Measurements from ENCODE around the gene TIGAR. TPM values are rescaled to one million over a fixed set of nuclear protein-coding genes. Genes with fewer than 3 reads are reported as not detected.

Gene TIGAR
- total and polyA plus RNA-seq, 2 of the 8 experiments (the other 6 are each of a cell fraction or from before 2014, with no cell fraction given) = 3.8 to 26.4 TPM

DNA sequence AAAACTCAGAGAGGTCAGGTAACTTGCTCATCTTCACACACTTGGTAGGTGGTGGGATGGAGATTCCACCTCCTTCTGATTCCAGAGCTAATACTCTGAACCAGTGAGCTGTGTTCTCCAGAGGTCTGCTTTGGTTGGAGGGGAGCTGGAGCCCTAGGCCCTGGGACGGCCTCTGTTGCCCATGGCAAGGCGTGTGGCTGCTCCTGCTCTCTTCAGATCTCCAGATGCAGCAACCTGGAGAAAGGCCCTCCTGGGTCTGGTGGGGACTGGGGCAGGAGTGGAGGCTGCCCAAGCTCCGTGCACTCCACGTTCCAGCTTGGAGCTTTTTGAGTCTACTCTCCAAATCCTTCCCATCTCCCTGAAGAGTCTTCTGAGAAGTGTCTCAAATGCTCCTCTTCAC is 36.7 kb upstream of the TIGAR start:
- Histone ChIP-seq H4K91ac (replicated peaks; ENCODE audit: insufficient read length, low read length) (no peak overlapping the region), H3K14ac (ENCODE audit: insufficient read length) (no peak overlapping the region), H2BK5ac (ENCODE audit: low read depth, low read length) (no peak overlapping the region), H2BK15ac (ENCODE audit: low read length) (no peak overlapping the region), H2BK12ac (ENCODE audit: low read depth, low read length) (no peak overlapping the region), H3K9me3 (ENCODE audit: insufficient read depth in 2 of 2, low read depth in 1 of 2, low read length in 1 of 2) (no peaks in the 10 kb centered on the region), H3K79me2 (ENCODE audit: control insufficient read depth in 1 of 2, insufficient read depth in 2 of 2, low read length in 2 of 2) (peaks cover 0 to 96% of the 10 kb centered on the region in 2 experiments; a peak in 3 of 4 replicates), H3K56ac (replicated peaks; ENCODE audit: insufficient read length, low read depth, low read length) (no peak overlapping the region), H3K4me1 (replicated peaks in 1 of 4; ENCODE audit: control insufficient read depth in 3 of 4, insufficient read depth in 4 of 4, low read length in 3 of 4) (peaks cover 0 to 3% (median 0%) of the 10 kb centered on the region in 4 experiments; a peak in 4 of 7 replicates), H3K18ac (ENCODE audit: extremely low read depth, low read length) (no peak overlapping the region), H4K5ac (ENCODE audit: insufficient read length, low read depth, low read length) (no peak overlapping the region), H3K9ac (replicated peaks in 1 of 4; ENCODE audit: extremely low read depth in 1 of 4, low read depth in 3 of 4, low read length in 3 of 4) (no peak overlapping the region), H3K23me2 (ENCODE audit: low read depth, low read length) (no peaks in the 10 kb centered on the region), H3K4ac (replicated peaks; ENCODE audit: insufficient read length, low read depth, low read length) (no peak overlapping the region), H2BK20ac (ENCODE audit: low read length) (no peak overlapping the region), H2AK5ac (ENCODE audit: low read depth, low read length) (no peak overlapping the region), H3K27me3 (replicated peaks in 1 of 4; ENCODE audit: control insufficient read depth in 3 of 4, extremely low read depth in 1 of 4, insufficient read depth in 3 of 4, low read length in 3 of 4) (no peaks in the 10 kb centered on the region), H3K27ac (ENCODE audit: low read depth, low read length) (no peak overlapping the region), H3K23ac (ENCODE audit: insufficient read length) (no peak overlapping the region), H4K8ac (ENCODE audit: extremely low read depth, insufficient read depth, low read length) (no peak overlapping the region; the same call in 1 of the 2 replicates), H3K36me3 (ENCODE audit: control insufficient read depth in 2 of 4, insufficient read depth in 4 of 4, low read length in 3 of 4) (peaks cover 55 to 100% (median 91%) of the 10 kb centered on the region in 4 experiments), H3K4me3 (ENCODE audit: extremely low read depth in 1 of 4, insufficient read depth in 2 of 4, low read depth in 3 of 4, low read length in 4 of 4) (no peak overlapping the region), H4K20me1 (replicated peaks in 1 of 2; ENCODE audit: control insufficient read depth in 1 of 2, insufficient read depth in 2 of 2, low read length in 2 of 2) (peaks cover 41 to 72% of the 10 kb centered on the region in 2 experiments), H2AFZ (ENCODE audit: low read length) (no peak overlapping the region), H3K4me2 (ENCODE audit: insufficient read depth in 1 of 2, low read depth in 2 of 2, low read length in 2 of 2) (no peak overlapping the region), H2BK120ac (replicated peaks; ENCODE audit: low read depth, low read length) (no peak overlapping the region), H3K79me1 (ENCODE audit: low read depth, low read length) (peaks cover 33% of the 10 kb centered on the region)
- WGBS, 2 experiments (ENCODE audit: extremely low coverage in 1 of 2, insufficient coverage in 1 of 2, insufficient read length in 1 of 2, insufficient replicate concordance in 2 of 2, low coverage in 1 of 2, low lambda C conversion rate in 2 of 2, missing lambda C conversion rate in 1 of 2) = 86% methylated on average over 4 of the region's 4 CpGs; no CpG with 5 or more reads in 1 of the 2 experiments
- FAIRE-seq = no peak
- ChIA-PET POLR2A (ENCODE audit: partially characterized antibody) (interaction anchor here (0.7 to 29.3 kb wide), 7 partner anchors 9 to 418 kb away, joined by 3 to 531 read pairs (median 6); partner anchors contain the start of gene CCND2), CTCF (ENCODE audit: partially characterized antibody) (interaction anchor here (0.8 to 2.6 kb wide), 6 partner anchors 8 to 397 kb away, joined by 3 to 20 read pairs (median 6); no protein-coding TSS in a partner anchor)
- no peak for DNase-seq (ENCODE audit: low read depth in 1 of 2, low spot score in 2 of 2)
- no peak for TF ChIP-seq CBX5 (IDR thresholded peaks at IDR 0.05; ENCODE audit: low read depth, low read length)
- no peak for TF ChIP-seq RFX5 (IDR thresholded peaks at IDR 0.05; ENCODE audit: borderline replicate concordance, low read depth, low read length)
- no peak for TF ChIP-seq BCL11A (IDR thresholded peaks at IDR 0.05; ENCODE audit: low read depth in 2 of 2, low read length in 2 of 2)
- no peak for TF ChIP-seq TBP (IDR thresholded peaks at IDR 0.05; ENCODE audit: low read depth, low read length)
- no peak for TF ChIP-seq RAD21 (IDR thresholded peaks at IDR 0.05 in 1 of 2, conservative IDR thresholded peaks at IDR 0.05 in 1 of 2; ENCODE audit: low read depth in 2 of 2, low read length in 2 of 2)
- TF ChIP-seq JUN (IDR thresholded peaks at IDR 0.05; ENCODE audit: low read depth, low read length) = no peak
- TF ChIP-seq, protein P1, sequence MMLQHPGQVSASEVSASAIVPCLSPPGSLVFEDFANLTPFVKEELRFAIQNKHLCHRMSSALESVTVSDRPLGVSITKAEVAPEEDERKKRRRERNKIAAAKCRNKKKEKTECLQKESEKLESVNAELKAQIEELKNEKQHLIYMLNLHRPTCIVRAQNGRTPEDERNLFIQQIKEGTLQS (IDR thresholded peaks at IDR 0.05; ENCODE audit: insufficient read depth, low read depth, low read length) = no peak
- no peak for TF ChIP-seq USF2 (IDR thresholded peaks at IDR 0.05; ENCODE audit: low read length)
- TF ChIP-seq SIN3A (conservative IDR thresholded peaks at IDR 0.05 in 1 of 2, IDR thresholded peaks at IDR 0.05 in 1 of 2; ENCODE audit: low read depth in 1 of 2, low read length in 2 of 2) = no peak
- TF ChIP-seq TCF12 (IDR thresholded peaks at IDR 0.05; ENCODE audit: low read depth, low read length) = no peak
- no peak for TF ChIP-seq RBBP5 (IDR thresholded peaks at IDR 0.05; ENCODE audit: borderline replicate concordance, low read depth, low read length)
